Thymus (tissue), 11 donors: ENCODE measurements around the gene PSMA4. TPM values are rescaled to one million over a fixed set of nuclear protein-coding genes. Genes with fewer than 3 reads are reported as not detected.
A peak's percentile ranks its signal among the peaks of the same experiment; 100 is the strongest.
"Not testable (repeated sequence)": the region's sequence is repeated elsewhere in the genome, so short reads cannot be mapped to it uniquely, and the experiment has no call there.

Source experiments
- DNase-seq, 9 donors: peaks; one replicate each; pipeline ENCODE4 v3.0.0-alpha.2; 2013; ENCODE audit warnings: low spot score in 9 of 9, low read depth in 6 of 9, missing footprints in 1 of 9
- H3K27ac ChIP-seq, 2 donors: one replicate each; pipeline ENCODE4 v1.5.1; 2013; ENCODE audit warnings: control low read depth in 1 of 2, low read depth in 1 of 2, low read length in 1 of 2, mild to moderate bottlenecking in 1 of 2, moderate library complexity in 1 of 2
- H3K27me3 ChIP-seq, 2 donors: one replicate each; pipeline ENCODE4 v1.5.1; 2013; ENCODE audit warnings: low read length in 1 of 2; ENCODE audit not compliant: control insufficient read depth in 2 of 2, insufficient read depth in 1 of 2
- H3K36me3 ChIP-seq, 2 donors: one replicate each; pipeline ENCODE4 v1.5.1; 2013; ENCODE audit warnings: low read length in 1 of 2, mild to moderate bottlenecking in 1 of 2, moderate library complexity in 1 of 2; ENCODE audit not compliant: control insufficient read depth in 2 of 2, insufficient read depth in 2 of 2
- H3K4me1 ChIP-seq, 2 donors: one replicate each; pipeline ENCODE4 v1.5.1; 2013; ENCODE audit warnings: low read length in 2 of 2; ENCODE audit not compliant: control insufficient read depth in 2 of 2, insufficient read depth in 2 of 2
- H3K4me3 ChIP-seq, 2 donors: one replicate each; pipeline ENCODE4 v1.5.1; 2013; ENCODE audit warnings: low read length in 2 of 2, control low read depth in 1 of 2, mild to moderate bottlenecking in 1 of 2
- H3K9me3 ChIP-seq, 2 donors: one replicate each; pipeline ENCODE4 v1.5.1; 2013; ENCODE audit warnings: low read length in 1 of 2, mild to moderate bottlenecking in 1 of 2; ENCODE audit not compliant: control insufficient read depth in 2 of 2, insufficient read depth in 1 of 2
- WGBS: extraction: QIAGEN DNeasy Blood & Tissue Kit; methylation state at CpG from one replicate; pipeline ENCODE4 v1.1.7; 2013; 5-methylcytosine and 5-hydroxymethylcytosine counted together
- polyA plus RNA-seq: library from polyadenylated mRNA; stranded (reverse); fragments of 200-250 nt; gene quantifications from one replicate; pipeline ENCODE4 v1.2.3, GENCODE V29; 2013
- total RNA-seq: library from RNA; stranded (reverse); fragments of 120-200 nt; gene quantifications from one replicate; pipeline ENCODE4 v1.2.4, GENCODE V29; 2013
- donor health status: healthy.

Gene PSMA4
- total and polyA plus RNA-seq, 2 donors: 316 to 409 TPM

DNA sequence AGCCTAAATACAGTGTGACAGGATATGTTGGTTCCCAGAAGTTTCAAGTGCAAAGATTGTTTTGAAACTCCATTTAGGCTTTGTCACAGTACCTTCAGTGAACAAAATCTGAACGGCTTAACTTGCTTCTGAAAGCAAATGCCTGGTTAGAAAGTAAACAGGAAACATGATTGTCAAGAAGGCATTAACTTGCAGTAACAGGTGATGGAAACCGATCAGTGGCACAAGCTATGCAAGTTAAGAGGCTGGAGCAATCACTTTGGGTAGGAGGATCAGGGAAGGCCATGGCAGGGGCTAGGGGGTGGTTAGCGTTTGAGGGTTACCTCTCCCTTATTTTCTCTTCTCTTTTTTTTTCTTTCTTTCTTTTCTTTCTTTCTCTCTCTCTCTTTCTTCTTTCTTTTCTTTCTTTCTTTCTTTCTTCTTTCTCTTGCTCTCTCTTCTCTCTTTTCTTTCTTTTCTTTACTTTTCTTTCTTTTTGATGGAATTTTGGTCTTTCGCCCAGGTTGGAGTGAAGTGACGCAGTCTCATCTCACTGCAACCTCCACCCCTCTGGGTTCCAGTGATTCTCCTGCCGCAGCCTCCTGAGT is 30.4 kb upstream of the PSMA4 start:
- peak in 3 of 9 donors; percentile 11 to 40 (median 12) for DNase-seq

DNA sequence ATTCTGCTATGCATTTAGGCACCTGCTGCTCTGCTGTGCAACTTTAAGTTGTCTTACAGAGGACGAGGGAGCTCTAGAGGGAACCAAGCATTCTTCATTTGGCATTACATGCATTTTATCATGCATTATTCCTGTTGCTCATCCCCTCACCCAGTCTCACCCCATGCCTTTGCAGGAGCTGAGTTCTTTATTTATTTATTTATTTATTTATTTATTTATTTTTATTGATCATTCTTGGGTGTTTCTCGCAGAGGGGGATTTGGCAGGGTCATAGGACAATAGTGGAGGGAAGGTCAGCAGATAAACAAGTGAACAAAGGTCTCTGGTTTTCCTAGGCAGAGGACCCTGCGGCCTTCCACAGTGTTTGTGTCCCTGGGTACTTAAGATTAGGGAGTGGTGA is 20.2 kb upstream of the PSMA4 start:
- H3K4me1 ChIP-seq, H3K27ac ChIP-seq, H3K27me3 ChIP-seq, H3K9me3 ChIP-seq, H3K36me3 ChIP-seq, H3K4me3 ChIP-seq, DNase-seq: not testable (repeated sequence)
- WGBS: 97% methylated on average over 2 of the region's 3 CpGs

More for the DNA sequence above, 30.4 kb upstream of the PSMA4 start:
- Histone ChIP-seq H3K9me3 (peaks cover 0 to 9% of the 10 kb centered on the region in 2 donors), H3K27me3 (peaks cover 0 to 22% of the 10 kb centered on the region in 2 donors), H3K4me3 (no peak overlapping the region), H3K36me3 (no peaks in the 10 kb centered on the region), H3K4me1 (peaks cover 10 to 13% of the 10 kb centered on the region in 2 donors), H3K27ac (no peak overlapping the region)
- 77% methylated on average over 6 of the region's 6 CpGs for WGBS

DNA sequence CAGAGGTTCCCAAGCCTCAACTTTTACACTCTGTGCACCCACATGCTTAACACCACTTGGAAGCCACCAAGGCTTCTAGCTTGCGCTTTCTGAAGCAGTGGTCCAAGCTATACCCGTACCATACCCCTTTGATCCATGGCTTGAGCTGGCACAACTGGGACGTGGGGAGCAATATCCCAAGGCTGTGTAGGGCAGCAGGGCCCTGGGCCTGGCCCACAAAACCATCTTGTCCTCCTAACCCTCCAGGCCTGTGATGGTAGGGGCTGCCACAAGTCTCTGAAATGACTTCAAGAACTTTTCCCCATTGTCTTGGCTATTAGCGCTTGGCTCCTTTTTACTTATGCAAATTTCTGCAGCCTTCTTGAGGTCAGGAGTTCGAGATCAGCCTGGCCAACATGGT is 16.0 kb upstream of the PSMA4 start:
- WGBS: 96% methylated on average over 5 of the region's 5 CpGs
- DNase-seq: no peak
- peaks cover 0 to 4% of the 10 kb centered on the region in 2 donors for H3K9me3 ChIP-seq

DNA sequence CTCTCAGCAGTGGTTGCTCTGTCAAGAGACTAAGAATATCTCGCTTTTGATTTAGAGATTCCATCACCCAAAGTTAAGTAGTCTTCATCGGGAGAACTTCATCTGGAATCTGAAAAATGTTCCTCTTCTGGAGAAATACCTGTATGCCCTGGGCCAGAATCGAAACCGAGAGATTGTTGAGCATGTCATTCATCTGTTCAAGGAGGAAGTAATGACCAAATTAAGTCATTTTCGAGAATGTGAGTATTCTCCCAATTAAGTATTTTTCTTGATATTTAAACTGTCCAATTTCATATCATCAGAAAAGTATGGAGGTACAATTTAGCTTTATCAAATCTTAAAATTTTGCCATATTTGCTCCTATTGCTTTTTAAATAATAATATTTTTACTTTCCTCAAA is 12.9 kb upstream of the PSMA4 start:
- H3K36me3 ChIP-seq: no peaks in the 10 kb centered on the region
- no peaks in the 10 kb centered on the region for H3K4me1 ChIP-seq
- peaks cover 0 to 4% of the 10 kb centered on the region in 2 donors for H3K9me3 ChIP-seq
- H3K27ac ChIP-seq: no peak overlapping the region
- 97% methylated on average over 5 of the region's 5 CpGs for WGBS
- no peak overlapping the region for H3K4me3 ChIP-seq
- DNase-seq: no peak
- H3K27me3 ChIP-seq: no peaks in the 10 kb centered on the region

More for the DNA sequence above, 16.0 kb upstream of the PSMA4 start:
- H3K27ac ChIP-seq: no peak overlapping the region
- H3K4me1 ChIP-seq: no peaks in the 10 kb centered on the region
- no peaks in the 10 kb centered on the region for H3K36me3 ChIP-seq
- H3K4me3 ChIP-seq: no peak overlapping the region
- H3K27me3 ChIP-seq: no peaks in the 10 kb centered on the region

DNA sequence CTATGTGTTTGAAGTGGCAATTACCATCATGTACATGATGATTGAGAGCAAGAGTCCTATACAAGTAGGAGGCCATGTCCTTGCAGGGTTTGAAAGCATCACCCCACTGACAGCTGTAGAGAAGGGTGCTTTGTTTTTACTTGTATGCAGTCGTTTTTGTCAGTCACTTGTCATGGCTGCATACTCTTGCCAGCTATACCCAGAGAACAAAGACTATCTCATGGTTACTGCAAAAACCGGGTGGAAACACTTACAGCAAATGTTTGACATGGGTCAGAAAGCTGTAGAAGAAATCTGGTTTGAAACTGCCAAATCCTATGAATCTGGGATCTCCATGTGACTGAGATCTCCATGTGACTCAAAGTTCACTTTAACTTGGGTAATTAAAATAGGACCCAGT is 6.9 kb upstream of the PSMA4 start:
- Histone ChIP-seq H3K36me3 (no peaks in the 10 kb centered on the region), H3K9me3 (no peaks in the 10 kb centered on the region), H3K27ac (no peak overlapping the region), H3K4me1 (no peaks in the 10 kb centered on the region), H3K27me3 (no peaks in the 10 kb centered on the region), H3K4me3 (no peak overlapping the region)
- 88% methylated on average over 2 of the region's 2 CpGs for WGBS
- no peak for DNase-seq

DNA sequence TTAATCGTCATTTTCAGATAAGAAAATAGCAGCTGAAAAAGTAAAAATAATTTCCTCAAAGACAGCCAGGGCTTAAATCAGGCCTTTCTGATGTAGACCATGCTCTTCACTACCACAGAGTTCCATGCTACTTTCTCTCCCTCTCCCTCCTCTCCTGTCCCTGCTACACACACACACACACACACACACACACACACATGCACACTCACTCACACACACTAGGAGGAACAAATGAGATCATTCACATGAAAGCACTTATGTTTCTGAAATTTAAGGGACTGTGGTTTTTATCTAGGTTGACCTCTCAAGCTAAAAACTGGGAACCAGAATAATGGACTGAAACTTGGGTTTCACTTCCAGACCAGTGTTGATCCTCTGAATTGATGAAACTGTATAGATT is 4.1 kb upstream of the PSMA4 start:
- Histone ChIP-seq H3K27ac (no peak overlapping the region), H3K27me3 (no peaks in the 10 kb centered on the region), H3K9me3 (no peaks in the 10 kb centered on the region), H3K4me3 (no peak overlapping the region), H3K36me3 (no peaks in the 10 kb centered on the region), H3K4me1 (peaks cover 0 to 2% of the 10 kb centered on the region in 2 donors)
- DNase-seq: no peak
- 96% methylated on average over 1 of the region's 1 CpG for WGBS

DNA sequence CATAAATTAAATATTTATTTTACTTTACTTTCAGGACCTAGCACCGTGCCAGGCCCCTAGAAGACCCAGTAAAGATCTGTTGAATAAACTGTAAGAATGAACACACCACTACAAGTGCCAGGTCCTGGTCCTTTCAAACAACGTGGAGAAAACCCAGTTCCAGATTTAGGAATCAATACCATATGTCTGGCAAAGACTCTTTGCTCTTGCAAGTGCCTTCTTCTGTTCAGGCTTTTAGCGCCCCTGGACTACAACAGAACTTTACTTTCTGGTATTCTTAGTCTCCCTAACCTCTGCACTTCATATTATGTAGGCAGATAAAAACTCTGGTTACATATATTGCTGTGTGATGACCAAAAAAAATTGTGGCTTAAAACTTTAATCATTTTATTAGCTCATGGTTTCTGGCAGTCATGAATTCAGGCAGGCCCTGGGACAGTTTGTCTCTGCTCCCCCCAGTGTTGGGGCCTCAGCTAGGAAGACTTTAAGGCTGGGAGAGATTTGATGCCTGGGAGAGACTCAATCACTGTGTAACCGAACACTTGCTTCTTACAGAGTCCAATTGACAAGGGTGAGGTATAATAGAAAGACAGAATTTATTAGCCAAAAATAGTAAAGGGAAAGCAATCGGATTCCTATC is 2.9 kb upstream of the PSMA4 start:
- 95% methylated on average over 5 of the region's 5 CpGs for WGBS
- Histone ChIP-seq H3K9me3 (no peaks in the 10 kb centered on the region), H3K27me3 (no peaks in the 10 kb centered on the region), H3K27ac (no peak overlapping the region), H3K4me1 (peaks cover 2 to 4% of the 10 kb centered on the region in 2 donors), H3K36me3 (peaks cover 0 to 3% of the 10 kb centered on the region in 2 donors), H3K4me3 (no peak overlapping the region)
- no peak for DNase-seq

DNA sequence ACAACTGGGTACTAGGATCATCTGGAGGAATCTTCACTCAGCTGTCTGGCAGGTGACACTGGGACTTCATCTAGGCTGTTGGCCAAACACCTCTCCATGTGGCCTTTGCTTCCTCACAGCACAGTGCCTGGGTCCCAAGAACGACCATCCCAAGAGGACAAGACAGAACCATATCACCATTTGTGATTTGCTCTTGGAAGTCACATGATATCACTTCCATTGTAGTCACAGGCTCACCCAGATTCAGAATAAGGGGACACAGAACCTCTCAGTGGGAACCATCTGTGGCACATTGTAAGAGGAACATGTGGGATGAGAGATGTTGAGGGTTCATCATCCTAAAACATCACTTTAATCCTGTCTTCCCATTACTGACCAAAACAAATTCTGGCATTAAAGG is 1.9 kb upstream of the PSMA4 start:
- H3K27ac ChIP-seq: no peak overlapping the region

DNA sequence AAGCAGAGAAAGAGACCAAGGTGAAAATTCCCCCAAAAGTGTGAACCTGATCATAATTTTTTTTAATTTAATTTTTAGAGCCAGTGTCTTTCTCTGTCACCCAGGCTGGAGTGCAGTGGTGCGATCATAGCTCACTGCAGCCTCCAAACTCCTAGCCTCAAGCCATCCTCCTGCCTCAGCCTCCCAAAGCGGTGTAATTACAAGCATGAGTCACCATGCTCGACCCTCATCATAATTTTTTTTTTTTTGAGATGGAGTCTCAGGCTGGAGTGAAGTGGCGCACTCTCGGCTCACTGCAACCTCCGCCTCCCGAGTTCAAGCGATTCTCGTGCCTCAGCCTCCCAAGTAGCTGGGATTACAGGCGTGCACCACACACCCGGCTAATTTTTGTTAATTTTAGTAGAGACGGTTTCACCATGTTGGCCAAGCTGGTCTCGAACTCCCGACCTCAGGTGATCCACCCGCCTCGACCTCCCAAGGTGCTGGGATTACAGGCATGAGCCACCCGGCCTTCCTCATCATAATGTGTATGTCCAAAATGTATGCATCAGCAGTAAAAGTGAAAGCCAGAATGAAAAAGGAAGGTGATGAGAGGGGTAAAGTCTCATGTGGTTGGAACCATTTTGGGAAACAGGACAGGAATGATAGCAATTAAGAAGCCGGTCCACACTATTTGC is 642 bp upstream of the PSMA4 start:
- Histone ChIP-seq H3K4me3 (peak overlapping the region; percentile 91 to 92), H3K36me3 (peaks cover 3 to 20% of the 10 kb centered on the region in 2 donors), H3K27ac (peak overlapping the region; percentile 94 to 97)
- 82% methylated on average over 18 of the region's 18 CpGs for WGBS
- H3K27me3 ChIP-seq, H3K9me3 ChIP-seq, H3K4me1 ChIP-seq: not testable (repeated sequence)
- DNase-seq: peak in 2 of 9 donors; percentile 21 to 44

More for the DNA sequence above, 1.9 kb upstream of the PSMA4 start:
- Histone ChIP-seq H3K27me3 (no peaks in the 10 kb centered on the region), H3K4me3 (no peak overlapping the region), H3K9me3 (no peaks in the 10 kb centered on the region), H3K4me1 (peaks cover 4 to 5% of the 10 kb centered on the region in 2 donors), H3K36me3 (peaks cover 3 to 13% of the 10 kb centered on the region in 2 donors)
- 89% methylated on average over 1 of the region's 1 CpG for WGBS
- no peak for DNase-seq
